HG02642 (cell line): Measurements from ENCODE around the gene HTD2.

Experiments
- ATAC-seq: cut with Tn5 transposase; IDR thresholded peaks from one replicate; pipeline ENCODE4 v1.9.1; 2021; ENCODE audit warnings: mild to moderate bottlenecking; ENCODE audit not compliant: unreplicated experiment, poor library complexity

HTD2 gene

DNA sequence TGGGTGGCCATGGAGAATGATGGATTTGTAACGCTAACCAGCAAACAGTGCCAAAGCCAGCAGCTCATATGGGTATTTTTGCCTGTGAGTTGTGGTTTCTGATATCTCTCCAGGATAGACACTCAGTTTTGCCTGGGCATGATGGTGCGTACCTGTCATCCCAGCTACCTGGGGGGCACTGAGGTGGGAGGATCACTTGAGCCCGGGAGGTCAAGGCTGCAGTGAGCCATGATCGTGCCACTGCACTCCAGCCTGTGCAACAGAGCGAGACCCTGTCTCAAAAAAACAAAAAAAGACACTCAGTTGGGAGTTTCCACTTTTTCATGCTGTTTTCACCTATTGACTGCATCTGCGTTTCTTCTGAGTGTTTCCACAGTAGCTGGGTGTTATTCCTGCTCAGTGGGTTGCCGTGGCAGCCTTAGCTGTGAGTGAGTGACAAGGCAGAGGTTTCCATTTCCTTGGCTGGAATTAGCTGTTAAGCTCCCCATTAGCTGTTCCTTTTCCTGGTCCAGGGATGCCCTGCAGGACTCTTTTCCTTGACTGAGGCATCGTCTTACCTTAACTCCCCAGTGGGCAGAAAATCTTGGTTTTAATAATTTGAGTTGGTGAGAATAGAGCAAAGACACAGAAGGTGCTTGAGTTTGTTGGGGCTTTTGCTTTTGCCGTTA, 14.5 kb upstream of the HTD2 start:
- ATAC-seq = no peak

DNA sequence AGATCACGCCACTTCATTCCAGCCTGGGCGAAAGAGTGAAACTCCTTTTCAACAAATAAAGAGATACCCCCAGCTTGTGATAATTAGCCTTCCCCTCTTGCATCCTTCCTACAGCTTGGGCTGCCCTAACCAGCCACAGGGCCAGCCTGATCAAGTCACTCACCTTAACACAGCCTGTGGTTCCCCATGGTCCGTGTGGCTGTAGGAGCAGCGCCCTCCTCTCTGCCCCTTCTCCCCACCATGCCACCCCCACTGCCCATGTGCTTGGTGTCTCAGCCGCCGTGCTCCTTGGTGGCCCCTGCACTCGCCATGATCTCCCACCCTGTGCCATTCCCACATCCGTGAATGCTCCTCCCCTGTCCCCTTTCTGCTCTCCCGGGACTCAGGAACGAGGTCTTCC, 13.5 kb upstream of the HTD2 start:
- ATAC-seq = no peak

DNA sequence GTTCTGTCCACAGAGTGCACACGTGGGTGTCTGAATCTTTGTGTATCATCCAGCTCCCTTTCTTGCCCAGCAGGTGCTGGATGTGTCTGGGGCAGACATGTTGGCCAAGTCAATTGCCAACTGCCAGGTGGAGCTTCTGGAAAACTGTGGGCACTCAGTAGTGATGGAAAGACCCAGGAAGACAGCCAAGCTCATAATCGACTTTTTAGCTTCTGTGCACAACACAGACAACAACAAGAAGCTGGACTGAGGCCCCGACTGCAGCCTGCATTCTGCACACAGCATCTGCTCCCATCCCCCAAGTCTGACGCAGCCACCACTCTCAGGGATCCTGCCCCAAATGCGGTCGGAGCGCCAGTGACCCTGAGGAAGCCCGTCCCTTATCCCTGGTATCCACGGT, 12.8 kb upstream of the HTD2 start:
- no peak for ATAC-seq

DNA sequence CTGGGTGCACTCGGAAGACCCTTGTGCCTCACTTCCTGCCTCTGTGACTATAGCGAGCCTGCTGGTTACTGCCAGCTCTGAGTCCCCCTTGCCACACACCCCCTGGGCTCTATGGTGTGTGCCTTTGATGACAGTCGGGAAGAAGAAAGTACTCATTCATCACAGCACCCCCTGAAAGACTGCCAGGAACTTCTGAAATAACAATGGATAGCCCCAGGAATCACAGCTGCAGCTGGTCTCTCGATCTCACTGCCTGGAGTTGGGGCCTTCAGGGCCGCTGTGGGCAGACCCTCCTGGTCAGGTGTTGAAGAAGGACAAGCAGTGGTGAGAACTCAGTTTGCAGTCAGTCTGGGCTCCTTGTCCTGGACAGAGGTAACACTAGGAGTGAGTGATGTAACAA, 10.1 kb upstream of the HTD2 start:
- ATAC-seq = no peak

DNA sequence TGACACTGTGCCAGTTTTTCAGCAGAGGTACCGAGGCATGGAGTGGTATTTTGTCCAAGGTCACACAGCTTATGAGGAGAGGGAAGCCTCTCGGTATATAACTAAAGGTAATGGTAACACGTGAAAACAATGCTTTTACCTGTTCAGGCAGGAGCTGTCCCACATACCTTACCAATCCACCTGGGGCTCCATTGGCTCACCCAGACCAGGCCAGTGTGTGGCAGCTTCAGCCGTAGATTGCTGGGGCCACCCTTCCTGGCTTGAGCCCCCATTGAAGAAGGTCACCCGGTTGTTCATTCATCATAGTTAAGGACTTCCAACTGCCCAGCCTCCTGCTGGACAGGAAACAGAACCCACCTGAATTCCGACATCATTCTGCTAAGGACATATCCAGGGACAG, 9.5 kb upstream of the HTD2 start:
- no peak for ATAC-seq

DNA sequence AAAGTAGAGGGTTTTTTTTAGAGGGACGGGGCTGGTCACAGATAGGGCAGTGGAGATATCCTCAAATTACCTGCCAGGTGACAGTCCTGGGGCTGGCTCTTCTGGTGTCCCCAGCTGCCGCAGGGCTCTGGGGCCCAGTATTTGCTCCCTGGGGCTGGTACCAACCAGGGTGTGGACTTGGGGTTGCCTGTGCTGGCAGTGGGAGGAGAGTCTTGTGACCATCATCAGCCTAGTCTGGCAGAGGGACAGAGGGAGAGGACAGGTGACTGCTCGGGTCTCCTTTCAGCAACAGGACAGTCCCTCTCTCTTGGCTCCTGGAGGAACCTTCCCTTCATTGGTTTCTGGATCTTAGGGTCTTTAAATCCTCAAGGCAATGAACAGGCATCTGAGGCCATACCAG, 8.1 kb upstream of the HTD2 start:
- no peak for ATAC-seq

DNA sequence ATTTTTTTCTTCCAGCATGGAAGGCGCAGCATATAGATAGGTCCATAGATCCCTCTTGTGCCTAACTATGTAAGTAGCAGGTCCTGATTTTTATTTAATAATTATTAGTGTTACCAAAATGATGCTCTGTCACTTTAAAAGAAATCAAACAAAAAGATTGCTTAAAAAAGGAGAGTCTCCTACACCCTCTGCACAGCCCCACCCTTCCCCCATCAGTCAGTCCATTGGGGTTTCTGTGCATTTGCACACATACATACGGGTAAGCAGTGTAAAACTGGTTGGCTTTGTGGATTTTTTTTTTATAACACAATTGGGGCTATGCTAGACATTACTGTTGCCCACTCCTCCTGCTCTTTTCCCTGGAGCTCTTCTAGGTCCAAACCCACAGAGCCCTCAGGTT, 7.2 kb upstream of the HTD2 start:
- ATAC-seq = no peak

DNA sequence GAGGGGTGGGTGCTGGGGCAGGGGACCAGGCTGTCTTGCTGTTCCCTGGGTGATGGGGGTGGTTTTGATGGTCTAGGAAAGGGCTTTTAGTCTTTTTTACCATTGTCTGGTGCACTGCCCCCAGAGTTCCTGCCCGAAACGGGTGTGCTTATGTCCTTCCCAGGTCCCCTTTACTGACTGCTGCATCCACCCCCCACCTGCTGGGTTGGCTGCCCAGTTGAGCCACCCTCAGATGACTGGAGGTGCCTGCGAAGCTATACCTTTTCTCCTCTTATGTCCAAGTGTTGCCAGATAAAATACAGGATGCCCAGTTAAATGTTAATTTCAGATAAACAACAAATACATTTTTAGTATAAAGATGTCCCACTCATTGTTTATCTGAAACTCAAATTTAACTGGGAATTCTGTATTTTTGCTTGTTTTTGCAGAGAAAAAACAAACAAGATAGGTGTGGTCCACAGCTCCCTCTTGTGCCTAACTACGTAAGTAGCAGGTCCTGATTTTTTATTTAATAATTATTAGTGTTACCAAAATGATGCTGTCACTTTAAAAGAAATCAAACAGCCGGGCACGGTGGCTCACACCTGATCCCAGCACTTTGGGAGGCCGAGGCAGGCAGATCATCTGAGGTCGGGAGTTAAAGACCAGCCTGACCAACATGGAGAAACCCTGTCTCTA, 6.3 kb upstream of the HTD2 start:
- ATAC-seq = no peak

DNA sequence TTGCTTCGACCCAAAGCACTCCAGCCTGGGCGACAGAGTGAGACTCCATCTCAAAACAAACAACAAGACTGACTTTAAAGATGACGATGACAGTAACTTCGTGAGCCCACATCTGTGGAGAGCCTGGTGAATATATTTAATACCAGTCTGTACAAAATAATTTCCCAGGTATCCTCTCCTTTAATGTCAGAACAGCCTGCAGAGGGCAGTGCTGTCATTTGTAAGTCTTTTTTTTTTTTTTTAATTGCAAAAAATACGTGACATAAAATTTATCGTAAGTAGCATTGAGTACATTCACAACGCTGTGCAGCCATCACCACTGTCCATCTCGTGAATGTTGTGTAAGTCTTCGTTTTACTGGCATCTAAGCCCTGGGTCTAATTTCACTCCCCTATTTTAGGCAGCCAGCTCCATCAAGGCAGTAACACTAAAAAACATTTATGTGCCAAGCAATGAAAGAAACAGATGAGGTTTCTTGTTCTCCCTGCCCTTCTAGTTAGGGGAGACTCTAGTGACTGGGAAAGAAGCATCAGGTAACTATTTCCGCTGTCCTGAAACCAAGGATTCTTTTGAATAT, 1.4 kb downstream of the HTD2 start:
- no peak for ATAC-seq

DNA sequence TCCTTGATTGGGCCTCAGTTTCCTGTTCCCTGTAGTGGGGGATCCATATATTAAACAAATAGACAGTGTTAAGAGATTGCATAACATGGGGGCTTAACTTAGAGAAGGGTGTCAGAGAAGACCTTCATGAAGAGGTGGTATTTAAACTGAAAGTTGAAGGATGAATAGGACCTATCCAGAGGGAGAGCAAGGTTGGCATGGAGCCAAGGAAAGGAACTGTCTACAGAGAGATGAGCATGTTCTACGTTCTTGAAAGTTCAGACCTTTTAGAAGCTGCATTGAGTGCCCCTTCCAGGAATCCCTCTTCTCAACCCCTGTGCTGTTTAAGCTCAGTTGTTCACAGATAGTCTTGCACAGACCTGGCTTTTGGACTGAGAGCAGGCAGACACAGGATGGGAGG, 2.4 kb downstream of the HTD2 start:
- no peak for ATAC-seq

DNA sequence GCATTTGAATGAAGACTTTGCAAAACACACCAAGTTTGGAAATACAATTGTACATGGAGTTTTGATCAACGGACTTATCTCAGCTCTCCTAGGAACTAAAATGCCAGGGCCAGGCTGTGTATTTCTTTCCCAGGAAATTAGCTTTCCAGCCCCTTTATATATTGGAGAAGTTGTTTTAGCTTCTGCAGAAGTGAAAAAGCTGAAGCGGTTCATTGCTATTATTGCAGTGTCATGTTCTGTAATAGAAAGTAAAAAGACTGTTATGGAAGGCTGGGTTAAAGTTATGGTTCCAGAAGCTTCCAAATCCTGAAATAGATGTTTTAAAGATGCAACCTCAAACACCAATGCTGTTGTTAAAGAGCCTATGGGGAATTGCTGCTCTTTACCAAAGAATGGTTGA, 11.5 kb downstream of the HTD2 start:
- ATAC-seq = no peak

DNA sequence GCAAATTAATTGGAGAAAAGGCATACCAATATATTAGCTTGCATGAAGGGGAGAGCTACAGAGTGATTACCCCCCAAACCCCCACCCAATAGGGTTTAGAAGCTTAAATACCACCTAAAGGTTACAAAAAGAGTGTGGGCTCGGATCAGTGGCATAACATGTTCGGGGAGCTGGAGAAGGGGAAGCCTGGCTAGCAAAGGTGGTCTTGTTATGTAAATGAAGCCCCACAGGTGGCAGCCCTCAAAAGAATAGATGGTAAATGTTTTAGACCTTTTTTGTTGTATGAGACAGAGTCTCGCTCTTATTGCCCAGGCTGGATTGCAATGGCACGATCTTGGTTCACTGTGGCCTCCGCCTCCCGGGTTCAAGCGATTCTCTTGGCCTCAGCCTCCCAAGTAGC, 15.5 kb downstream of the HTD2 start:
- no peak for ATAC-seq

DNA sequence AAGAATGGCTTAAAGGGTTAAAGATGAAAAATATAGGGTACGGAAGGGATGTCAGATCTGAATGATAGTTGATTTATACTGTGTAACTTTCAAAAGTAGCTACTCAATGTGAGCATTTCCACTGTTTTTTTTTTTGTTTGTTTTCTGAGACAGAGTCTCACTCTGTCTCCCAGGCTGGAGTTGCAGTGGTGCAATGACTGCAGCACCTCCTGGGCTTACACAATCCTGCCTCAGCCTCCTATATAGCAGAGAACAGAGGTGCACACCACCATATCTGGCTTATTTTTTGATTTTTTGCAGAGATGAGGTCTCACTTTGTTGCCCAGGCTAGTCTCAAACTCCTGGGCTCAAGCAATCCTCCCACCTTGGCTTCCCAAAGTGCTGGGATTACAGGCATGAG, 16.5 kb downstream of the HTD2 start:
- no peak for ATAC-seq

DNA sequence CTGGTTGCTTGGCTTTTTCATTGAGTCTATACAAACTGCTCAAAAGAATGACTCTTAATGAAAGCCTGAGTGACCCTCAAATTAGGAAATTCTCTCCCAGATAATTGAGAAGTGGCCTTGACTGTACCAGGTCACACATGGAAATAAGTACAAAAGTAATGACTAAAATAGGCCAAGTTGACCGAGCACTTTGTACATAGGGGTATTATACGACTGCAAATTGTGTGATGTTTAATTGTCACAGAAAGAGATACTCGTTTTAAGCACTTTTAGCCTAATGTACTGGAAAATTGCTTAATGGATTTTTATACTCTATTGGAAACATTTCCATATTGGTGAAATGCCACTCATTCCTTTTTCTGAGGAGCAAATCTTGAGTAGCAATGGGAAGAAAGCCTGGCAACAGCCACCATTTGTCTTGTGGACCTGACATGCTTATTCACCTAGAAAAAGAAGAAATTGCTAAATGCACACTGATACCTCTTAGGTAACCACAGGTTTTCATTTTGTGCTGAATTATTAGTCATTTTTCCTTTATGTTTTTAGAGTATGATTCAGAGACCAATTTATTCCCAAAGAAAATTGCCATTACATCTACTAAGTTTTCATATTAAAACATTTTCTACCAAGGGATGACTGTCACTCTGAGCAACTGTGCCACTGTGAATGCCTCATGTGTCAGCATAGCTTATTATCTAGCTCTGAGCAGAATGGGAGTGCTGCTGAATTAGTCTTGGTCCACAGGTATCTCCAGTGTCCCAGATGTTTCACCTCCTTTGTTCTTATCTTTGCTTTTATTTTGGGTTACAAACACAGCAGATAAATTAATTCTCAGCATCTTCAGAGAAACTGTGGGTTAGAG, 17.4 kb downstream of the HTD2 start:
- ATAC-seq = no peak

DNA sequence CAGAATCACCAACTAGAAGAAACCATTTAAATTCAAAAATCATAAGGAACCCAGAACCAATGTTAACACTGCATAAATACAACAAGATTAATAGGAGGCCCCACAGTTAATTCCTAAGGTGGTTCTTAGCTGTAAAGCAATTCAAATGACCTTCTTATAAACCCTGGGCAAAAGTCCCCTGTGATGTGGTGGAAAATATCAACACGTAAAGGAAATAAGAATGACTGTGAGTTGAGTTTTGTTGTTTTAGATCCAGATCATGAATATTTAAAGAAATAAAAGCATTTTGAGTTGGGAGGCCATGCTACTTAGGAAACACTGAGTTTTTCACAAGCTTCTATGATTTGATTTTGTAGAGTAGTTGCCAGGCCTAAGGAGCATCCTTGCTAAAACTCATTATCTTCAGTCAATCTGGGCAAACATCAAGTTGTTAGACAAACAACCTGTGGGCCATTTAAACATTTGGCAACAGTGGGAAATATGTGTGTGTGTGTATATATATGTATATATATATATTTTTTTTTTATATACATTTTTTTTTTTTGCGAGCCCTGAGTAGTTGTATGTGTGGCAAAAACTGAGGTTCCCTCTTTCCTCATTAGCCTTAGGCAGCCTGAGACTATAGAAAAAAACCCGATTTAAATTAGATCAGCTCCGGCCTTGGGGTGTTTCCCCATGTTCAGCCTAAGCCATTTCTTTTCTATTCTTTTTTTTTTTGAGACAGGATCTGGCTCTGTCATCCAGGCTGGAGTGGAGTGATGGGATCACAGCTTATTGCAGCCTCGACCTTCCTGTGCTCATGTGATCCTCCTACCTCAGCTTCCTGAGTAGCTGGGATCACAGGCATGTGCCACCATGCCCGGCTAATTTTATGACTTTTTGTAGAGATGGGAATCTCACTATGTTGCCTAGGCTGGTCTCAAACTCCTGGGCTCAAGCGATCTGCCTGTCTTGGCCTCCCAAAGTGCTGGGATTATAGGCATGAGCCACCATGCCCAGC, 18.4 kb downstream of the HTD2 start:
- ATAC-seq = no peak

DNA sequence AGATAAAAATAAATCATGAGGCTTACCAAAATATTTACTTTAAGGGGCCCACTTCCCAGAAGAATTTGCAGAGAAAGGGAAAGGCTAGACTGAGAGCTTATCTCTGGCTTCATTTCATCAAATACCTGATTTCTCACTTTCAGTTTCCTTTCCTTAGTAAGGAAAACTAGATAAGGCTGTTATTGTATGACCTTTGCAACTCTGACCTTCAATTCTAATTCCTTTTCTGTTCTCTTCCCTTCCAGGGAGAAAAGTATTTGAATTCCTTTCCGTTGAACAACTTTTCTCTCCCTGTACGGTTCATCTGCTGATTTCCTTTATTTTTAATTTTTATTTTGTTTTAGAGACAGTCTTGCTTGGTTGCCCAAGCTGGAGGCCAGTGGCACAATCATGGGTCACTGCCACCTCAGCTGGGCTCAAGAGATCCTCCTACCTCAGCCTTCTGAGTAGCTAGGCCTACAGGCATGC, 19.2 kb downstream of the HTD2 start:
- no peak for ATAC-seq

DNA sequence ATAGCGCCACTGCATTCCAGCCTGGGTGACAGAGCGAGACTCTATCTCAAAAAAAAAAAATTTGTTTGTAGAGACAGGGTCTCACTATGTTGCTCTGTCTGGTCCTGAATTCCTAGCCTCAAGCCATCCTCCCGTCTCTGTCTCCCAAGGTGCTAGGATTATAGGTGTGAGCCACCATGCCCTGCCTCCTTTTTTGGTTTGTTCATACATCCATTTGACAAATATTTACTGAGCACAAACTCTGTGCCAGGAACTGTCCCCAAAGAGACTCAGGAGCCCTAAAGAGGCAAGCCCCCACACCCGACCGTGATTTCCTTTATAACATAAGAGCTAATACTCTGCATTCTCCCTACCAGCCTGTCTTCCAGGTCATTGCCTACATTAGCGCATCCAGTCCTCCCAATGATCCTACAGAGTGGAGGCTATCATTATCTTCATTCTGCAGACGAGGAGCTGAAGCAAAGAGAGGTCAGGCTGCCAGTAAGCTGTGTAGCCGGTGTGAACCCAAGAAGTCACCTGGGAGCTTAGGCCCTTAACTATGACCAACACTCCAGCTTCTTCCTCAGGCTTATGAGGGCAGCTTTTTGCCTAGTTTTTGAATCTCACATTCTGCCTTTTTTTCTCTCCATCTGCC, 20.1 kb downstream of the HTD2 start:
- ATAC-seq = no peak

DNA sequence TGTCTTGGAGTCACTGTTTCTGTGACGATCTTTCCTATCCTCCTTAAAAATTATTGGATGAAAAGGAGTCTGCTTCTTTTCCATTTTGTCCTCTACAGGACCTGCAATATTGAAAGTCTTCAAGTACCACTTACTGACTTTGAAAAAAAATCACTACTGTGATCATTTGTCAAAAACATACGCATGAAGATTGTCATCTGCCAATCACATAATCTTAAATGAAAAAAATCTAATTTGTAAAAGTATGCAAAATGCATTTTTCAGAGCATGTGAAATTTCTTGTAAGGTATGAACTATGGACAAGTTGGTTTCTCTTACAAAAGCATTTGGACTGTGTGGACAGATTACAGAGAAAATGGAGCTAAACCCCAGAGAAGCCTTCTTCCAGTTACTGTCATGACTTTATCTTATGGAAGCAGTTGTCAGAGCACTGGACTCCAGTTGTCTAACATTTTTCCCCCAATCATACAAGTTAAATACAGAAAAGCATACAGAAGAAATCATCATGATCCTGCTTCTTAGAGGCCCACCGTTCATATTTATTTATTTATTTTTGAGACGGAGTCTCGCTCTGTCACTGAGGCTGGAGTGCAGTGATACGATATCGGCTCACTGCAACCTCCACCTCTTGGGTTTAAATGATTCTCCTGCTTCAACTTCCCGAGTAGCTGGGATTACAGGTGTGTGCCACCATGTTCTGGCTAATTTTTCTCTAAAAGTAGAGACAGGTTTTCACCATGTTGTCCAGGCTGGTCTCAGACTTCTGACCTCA, 23.0 kb downstream of the HTD2 start:
- no peak for ATAC-seq
